HFFc6 (cell line): Measurements from ENCODE around the gene FRMD4A. TPM values are rescaled to one million over a fixed set of nuclear protein-coding genes. Genes with fewer than 3 reads are reported as not detected.
A peak's percentile ranks its signal among the peaks of the same experiment; 100 is the strongest.

Source experiments
- DNase-seq: peaks from one replicate; pipeline ENCODE4 v3.0.0-alpha.2; 2018
- H3K27ac Mint-ChIP-seq: 2 replicates; pipeline ENCODE4 v1.8.0; 2020; ENCODE audit warnings: mild to moderate bottlenecking, mixed read lengths
- H3K27me3 Mint-ChIP-seq: 2 replicates; pipeline ENCODE4 v1.8.0; 2021; ENCODE audit warnings: mild to moderate bottlenecking, moderate library complexity, mixed read lengths; ENCODE audit not compliant: insufficient read depth
- H3K36me3 Mint-ChIP-seq: 2 replicates; pipeline ENCODE4 v1.8.0; 2021; ENCODE audit warnings: low read depth, mixed read lengths
- H3K4me1 Mint-ChIP-seq: 2 replicates; pipeline ENCODE4 v1.8.0; 2020; ENCODE audit warnings: low read depth, mixed read lengths
- H3K4me3 Mint-ChIP-seq: 2 replicates; pipeline ENCODE4 v1.8.0; 2020; ENCODE audit warnings: mild to moderate bottlenecking, moderate library complexity, mixed read lengths
- H3K9me3 Mint-ChIP-seq: 2 replicates; pipeline ENCODE4 v1.8.0; 2020; ENCODE audit warnings: mild to moderate bottlenecking, mixed read lengths
- total RNA-seq, 6 experiments: library from RNA; stranded (reverse); fragmentation: NEBNext Ultra II Directional; extraction: Animal tissue kit (Norgen Biotek cat#: 25700); gene quantifications; 2 replicates in 1 of 6; 3 replicates in 5 of 6; pipeline ENCODE4 v1.2.3, GENCODE V29; 2021
- TF ChIP-seq, protein P1 (sequence below): fragments of 200-600 bp; sonication (generic); IDR thresholded peaks from 2 replicates; pipeline ENCODE4 v1.5.0; 2021; ENCODE audit warnings: antibody characterized with exemption, mild to moderate bottlenecking

Gene FRMD4A
- total RNA-seq, 6 experiments from 2014 or later, result 76.7 to 117 (median 92.3) TPM

- H3K27ac Mint-ChIP-seq, result peak overlapping the region; percentile 92
- peaks cover 5% of the 10 kb centered on the region for H3K36me3 Mint-ChIP-seq
- DNase-seq, result peak; percentile 92
- no peak overlapping the region for H3K4me3 Mint-ChIP-seq
- H3K27me3 Mint-ChIP-seq, result no peaks in the 10 kb centered on the region
- peaks cover 4% of the 10 kb centered on the region for H3K9me3 Mint-ChIP-seq
- TF ChIP-seq, protein P1, sequence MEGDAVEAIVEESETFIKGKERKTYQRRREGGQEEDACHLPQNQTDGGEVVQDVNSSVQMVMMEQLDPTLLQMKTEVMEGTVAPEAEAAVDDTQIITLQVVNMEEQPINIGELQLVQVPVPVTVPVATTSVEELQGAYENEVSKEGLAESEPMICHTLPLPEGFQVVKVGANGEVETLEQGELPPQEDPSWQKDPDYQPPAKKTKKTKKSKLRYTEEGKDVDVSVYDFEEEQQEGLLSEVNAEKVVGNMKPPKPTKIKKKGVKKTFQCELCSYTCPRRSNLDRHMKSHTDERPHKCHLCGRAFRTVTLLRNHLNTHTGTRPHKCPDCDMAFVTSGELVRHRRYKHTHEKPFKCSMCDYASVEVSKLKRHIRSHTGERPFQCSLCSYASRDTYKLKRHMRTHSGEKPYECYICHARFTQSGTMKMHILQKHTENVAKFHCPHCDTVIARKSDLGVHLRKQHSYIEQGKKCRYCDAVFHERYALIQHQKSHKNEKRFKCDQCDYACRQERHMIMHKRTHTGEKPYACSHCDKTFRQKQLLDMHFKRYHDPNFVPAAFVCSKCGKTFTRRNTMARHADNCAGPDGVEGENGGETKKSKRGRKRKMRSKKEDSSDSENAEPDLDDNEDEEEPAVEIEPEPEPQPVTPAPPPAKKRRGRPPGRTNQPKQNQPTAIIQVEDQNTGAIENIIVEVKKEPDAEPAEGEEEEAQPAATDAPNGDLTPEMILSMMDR, result no peak
- H3K4me1 Mint-ChIP-seq, result peaks cover 46% of the 10 kb centered on the region
Measured at GRCh38 chr10:13984647-13985155, 346.0 kb downstream of the FRMD4A start.

DNA sequence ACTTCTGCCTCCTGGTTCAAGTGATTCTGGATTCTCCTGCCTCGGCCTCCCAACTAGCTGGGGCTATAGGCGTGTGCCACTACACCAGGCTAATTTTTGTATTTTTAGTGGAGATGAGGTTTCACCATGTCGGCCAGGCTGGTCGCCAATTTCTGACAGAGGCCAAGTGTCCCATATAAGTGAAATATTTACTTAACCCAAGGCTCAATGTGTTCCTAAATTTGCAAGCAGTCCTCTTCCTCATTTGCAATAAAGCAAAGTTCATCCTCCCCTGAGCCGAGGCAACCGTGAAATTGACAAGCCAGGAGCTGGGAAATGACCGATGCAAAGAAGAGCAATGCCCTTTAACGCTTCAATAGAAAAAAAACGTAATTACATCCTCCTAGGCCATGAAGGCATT, 347.7 kb downstream of the FRMD4A start:
- H3K27me3 Mint-ChIP-seq, result no peaks in the 10 kb centered on the region
- no peak overlapping the region for H3K4me3 Mint-ChIP-seq
- peaks cover 49% of the 10 kb centered on the region for H3K4me1 Mint-ChIP-seq
- TF ChIP-seq, protein P1, result no peak
- H3K36me3 Mint-ChIP-seq, result peaks cover 5% of the 10 kb centered on the region
- peaks cover 4% of the 10 kb centered on the region for H3K9me3 Mint-ChIP-seq
- no peak for DNase-seq
- no peak overlapping the region for H3K27ac Mint-ChIP-seq

DNA sequence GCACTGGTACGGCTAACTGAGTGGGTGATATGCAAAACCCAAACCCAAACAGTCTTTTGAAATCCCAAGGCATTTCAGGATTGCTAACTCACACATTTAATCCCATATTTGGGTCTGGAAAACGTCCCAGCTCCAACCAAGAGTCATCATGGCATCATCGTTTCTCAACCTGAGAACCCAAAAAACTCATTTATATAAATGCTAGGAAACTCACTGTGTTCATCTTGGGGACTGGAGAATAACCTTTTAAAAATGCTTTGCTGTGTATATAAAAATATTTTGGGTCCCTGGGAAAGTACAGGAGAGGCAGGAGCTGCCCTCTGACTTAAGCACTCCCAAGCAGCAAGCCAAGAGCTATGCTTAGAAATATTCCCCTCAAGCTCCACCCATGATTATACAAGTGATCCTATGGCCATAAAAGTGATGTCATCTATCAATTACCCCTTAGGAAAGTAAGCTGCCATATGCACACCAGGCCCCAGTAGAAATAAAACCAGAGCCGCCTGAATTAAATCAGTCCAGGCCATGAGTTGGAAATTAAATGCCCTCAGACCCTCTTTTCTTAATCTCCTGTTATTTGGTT, 352.1 kb downstream of the FRMD4A start:
- 0 out of 2 replicates have a peak, but pooled peaks cover 5% of the 10 kb centered on the region for H3K36me3 Mint-ChIP-seq
- peak overlapping the region; percentile 43 for H3K4me3 Mint-ChIP-seq
- peak overlapping the region; percentile 80 for H3K27ac Mint-ChIP-seq

GRCh38 chr10:13977861-13978532, 352.7 kb downstream of the FRMD4A start:
- Mint-ChIP-seq H3K4me3 (peak overlapping the region; percentile 43), H3K27ac (peak overlapping the region; percentile 80), H3K27me3 (no peaks in the 10 kb centered on the region), H3K4me1 (peaks cover 43% of the 10 kb centered on the region), H3K36me3 (0 out of 2 replicates have a peak, but pooled peaks cover 5% of the 10 kb centered on the region), H3K9me3 (no peaks in the 10 kb centered on the region)
- TF ChIP-seq, protein P1, result no peak
- no peak for DNase-seq

More for the DNA sequence above, 352.1 kb downstream of the FRMD4A start:
- Mint-ChIP-seq H3K4me1 (peaks cover 37% of the 10 kb centered on the region), H3K9me3 (no peaks in the 10 kb centered on the region), H3K27me3 (no peaks in the 10 kb centered on the region)
- TF ChIP-seq, protein P1, result no peak
- peak; percentile 89 for DNase-seq

- Mint-ChIP-seq H3K27ac (peak overlapping the region; percentile 1; the same call in 1 of the 2 replicates), H3K4me1 (peaks cover 66% of the 10 kb centered on the region), H3K36me3 (0 out of 2 replicates have a peak, but pooled peaks cover 5% of the 10 kb centered on the region), H3K4me3 (peak overlapping the region; percentile 0; the same call in 1 of the 2 replicates), H3K27me3 (no peaks in the 10 kb centered on the region; the same call in 1 of the 2 replicates), H3K9me3 (no peaks in the 10 kb centered on the region)
- TF ChIP-seq, protein P1, result no peak
- DNase-seq, result peak; percentile 38
Measured at GRCh38 chr10:13973742-13974141, 357.0 kb downstream of the FRMD4A start.
